Measurements from ENCODE around the gene PRXL2B.

DNA sequence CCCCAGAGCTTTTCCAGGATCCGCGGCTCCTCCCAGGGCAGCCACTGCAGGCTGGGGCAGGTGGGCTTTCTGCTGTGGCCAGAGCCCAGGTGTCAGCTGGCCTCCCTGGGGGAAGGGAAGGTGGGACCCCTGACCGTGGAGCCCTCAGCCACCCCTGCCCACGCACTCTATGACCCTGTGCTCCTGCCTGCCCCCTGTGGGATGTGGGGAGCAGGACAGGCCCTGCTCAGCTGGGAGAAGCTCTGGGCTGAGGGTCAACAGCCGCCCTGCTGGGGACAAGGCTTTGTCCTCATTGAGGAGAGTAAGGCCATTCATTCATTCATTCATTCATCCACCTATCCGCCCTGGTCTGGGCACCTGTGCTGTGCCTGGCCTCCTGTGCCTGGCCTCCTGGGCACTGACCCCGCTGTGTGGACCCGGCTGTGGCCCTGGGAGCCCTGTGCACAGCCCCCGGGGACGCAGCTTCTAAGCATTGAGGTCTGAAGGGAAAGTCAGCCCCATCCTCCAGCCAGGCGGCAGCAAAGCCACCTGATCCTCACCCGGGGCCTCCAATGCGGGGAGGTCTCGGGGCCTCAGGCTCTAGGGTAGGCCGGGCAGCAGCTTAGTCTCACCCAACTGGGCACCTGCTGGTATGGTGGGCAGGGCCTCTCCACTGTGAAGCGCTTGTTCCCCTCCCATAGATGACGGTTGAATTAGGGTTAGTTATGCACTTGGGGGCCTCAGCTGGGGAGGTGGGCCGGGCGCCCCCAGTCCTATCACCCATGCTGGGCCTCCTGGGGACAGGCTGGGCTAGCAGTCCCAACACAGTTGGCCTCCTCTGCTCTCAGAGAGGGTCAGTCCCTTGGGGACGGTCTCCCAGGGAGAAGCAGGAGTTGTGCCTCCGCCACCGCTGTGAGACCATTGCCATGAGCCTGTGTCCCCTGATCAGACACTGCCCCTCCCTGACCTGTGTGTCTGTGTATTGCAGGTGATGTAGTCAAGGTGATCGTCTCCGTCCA, 24.4 kb upstream of the PRXL2B start:
- TF ChIP-seq, protein P1, sequence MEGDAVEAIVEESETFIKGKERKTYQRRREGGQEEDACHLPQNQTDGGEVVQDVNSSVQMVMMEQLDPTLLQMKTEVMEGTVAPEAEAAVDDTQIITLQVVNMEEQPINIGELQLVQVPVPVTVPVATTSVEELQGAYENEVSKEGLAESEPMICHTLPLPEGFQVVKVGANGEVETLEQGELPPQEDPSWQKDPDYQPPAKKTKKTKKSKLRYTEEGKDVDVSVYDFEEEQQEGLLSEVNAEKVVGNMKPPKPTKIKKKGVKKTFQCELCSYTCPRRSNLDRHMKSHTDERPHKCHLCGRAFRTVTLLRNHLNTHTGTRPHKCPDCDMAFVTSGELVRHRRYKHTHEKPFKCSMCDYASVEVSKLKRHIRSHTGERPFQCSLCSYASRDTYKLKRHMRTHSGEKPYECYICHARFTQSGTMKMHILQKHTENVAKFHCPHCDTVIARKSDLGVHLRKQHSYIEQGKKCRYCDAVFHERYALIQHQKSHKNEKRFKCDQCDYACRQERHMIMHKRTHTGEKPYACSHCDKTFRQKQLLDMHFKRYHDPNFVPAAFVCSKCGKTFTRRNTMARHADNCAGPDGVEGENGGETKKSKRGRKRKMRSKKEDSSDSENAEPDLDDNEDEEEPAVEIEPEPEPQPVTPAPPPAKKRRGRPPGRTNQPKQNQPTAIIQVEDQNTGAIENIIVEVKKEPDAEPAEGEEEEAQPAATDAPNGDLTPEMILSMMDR (IDR thresholded peaks at IDR 0.05; ENCODE audit: low read length) = peak; percentile 55
- TF ChIP-seq EZH2phosphoT487 (IDR thresholded peaks at IDR 0.05; ENCODE audit: low read length) = no peak
- TF ChIP-seq EZH2 (optimal IDR thresholded peaks at IDR 0.05; ENCODE audit: low read depth, low read length) = no peak

All from MM.1S (cell line).